ENCODE data around the gene MCM5.
"Not testable (repeated sequence)": the region's sequence is repeated elsewhere in the genome, so short reads cannot be mapped to it uniquely, and the experiment has no call there.

MCM5 gene

DNA sequence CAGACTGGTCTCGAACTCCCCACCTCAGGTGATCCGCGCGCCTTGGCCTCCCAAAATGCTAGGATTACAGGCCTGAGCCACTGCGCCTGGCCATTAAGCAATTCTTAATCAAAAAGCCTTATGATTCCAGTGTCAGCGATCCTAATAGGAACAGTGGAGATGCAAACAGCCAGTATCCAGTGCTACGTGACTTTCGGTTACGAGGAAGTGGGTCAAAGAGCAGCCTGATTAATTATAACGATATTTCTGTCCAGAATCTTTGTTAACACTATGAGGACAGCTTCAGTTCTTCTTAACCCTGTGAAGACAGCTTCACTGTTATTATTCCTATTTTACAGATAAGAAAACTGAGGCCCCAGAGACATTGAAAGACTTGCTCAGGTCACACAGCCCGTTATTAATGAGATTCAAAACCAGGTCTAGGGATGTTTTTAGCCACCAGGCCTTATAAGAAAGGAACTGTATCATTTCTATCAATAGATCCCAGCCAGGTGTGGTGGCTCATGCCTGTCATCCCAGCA is 36.3 kb upstream of the MCM5 start:
- DNase-seq, result no peak
- no peak overlapping the region for H3K27ac ChIP-seq (ENCODE audit: insufficient read depth, low read length, poor library complexity, severe bottlenecking)

DNA sequence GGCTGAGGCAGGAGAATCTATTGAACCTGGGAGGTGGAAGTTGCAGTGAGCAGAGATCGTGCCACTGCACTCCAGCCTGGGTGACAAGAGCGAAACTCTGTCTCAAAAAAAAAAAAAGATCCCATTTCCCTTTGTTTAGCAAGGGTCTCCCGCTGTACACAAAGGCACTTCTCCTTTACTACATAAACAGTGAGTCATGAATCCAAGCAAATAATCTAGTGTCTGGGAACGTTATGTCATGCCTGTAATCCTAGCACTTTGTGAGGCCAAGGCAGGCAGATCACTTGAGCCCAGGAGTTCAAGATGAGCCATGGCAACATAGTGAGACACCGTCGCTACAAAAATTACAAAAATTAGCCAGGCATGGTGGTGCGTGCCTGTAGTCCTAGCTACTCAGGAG is 35.7 kb upstream of the MCM5 start:
- H3K27ac ChIP-seq (ENCODE audit: insufficient read depth, low read length, poor library complexity, severe bottlenecking); DNase-seq; H3K9me3 ChIP-seq (ENCODE audit: control insufficient read depth, low read length); H3K4me1 ChIP-seq (ENCODE audit: control insufficient read depth, insufficient read depth, low read length, poor library complexity, severe bottlenecking); H3K27me3 ChIP-seq (replicated peaks; ENCODE audit: control insufficient read depth, insufficient read depth, low read length, poor library complexity, severe bottlenecking); H3K4me3 ChIP-seq (ENCODE audit: insufficient read depth, low read depth, low read length, poor library complexity, severe bottlenecking); H3K36me3 ChIP-seq (ENCODE audit: control insufficient read depth, insufficient read depth, low read length): not testable (repeated sequence)

More for the DNA sequence above, 36.3 kb upstream of the MCM5 start:
- H3K4me3 ChIP-seq (ENCODE audit: insufficient read depth, low read depth, low read length, poor library complexity, severe bottlenecking), result no peak overlapping the region
- no peaks in the 10 kb centered on the region for H3K9me3 ChIP-seq (ENCODE audit: control insufficient read depth, low read length)
- H3K27me3 ChIP-seq (replicated peaks; ENCODE audit: control insufficient read depth, insufficient read depth, low read length, poor library complexity, severe bottlenecking), result no peaks in the 10 kb centered on the region
- no peaks in the 10 kb centered on the region for H3K4me1 ChIP-seq (ENCODE audit: control insufficient read depth, insufficient read depth, low read length, poor library complexity, severe bottlenecking)
- no peaks in the 10 kb centered on the region for H3K36me3 ChIP-seq (ENCODE audit: control insufficient read depth, insufficient read depth, low read length)

DNA sequence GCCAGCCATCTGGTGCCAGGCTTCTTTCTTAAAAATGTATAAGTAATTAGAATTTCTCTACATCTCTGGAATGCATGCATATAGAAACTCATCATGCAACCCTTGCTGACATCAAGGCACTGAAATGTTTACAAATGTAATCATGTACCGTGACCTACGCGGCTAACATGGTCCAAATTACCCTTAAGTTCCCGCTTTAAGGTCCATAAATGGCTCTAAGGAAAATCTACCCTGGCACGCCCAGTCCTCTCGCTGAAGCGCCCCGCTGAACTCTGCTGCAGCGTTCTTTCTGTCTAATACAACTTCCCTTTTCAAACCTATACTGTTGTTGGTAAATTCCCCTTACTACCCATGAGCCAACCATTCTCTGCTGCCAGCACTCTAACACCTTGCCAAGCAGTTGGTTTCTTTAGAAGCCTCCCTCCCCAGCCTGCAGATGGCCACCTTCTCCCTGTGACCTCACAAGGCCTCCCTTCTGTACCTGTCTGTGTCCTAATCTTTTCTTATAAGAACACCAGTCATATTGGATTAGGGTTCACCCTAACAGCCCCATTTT is 32.5 kb upstream of the MCM5 start:
- no peak overlapping the region for H3K27ac ChIP-seq (ENCODE audit: insufficient read depth, low read length, poor library complexity, severe bottlenecking)
- no peaks in the 10 kb centered on the region for H3K36me3 ChIP-seq (ENCODE audit: control insufficient read depth, insufficient read depth, low read length)
- no peak overlapping the region for H3K4me3 ChIP-seq (ENCODE audit: insufficient read depth, low read depth, low read length, poor library complexity, severe bottlenecking)
- no peaks in the 10 kb centered on the region for H3K9me3 ChIP-seq (ENCODE audit: control insufficient read depth, low read length)
- no peaks in the 10 kb centered on the region for H3K27me3 ChIP-seq (replicated peaks; ENCODE audit: control insufficient read depth, insufficient read depth, low read length, poor library complexity, severe bottlenecking)
- peaks cover 3% of the 10 kb centered on the region for H3K4me1 ChIP-seq (ENCODE audit: control insufficient read depth, insufficient read depth, low read length, poor library complexity, severe bottlenecking)
- no peak for DNase-seq

DNA sequence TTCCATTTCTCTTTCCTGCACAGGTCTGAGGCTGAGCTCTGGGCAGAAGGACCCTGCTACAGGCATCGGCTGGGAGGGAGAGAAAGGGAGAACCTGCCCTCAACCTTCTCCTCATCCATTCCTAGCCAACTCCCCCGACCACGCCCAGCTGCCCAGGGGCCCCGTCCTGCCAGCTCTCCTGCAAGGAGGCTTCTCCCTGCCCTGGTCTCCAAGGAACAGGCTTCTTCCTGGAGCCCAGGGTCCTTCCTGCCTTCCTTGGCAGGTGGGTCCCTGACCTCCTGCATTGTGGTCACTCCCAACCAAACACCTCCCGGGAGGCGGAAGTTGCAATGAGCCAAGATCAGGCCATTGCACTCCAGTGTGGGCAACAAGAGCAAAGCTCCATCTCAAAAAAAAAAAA is 31.6 kb upstream of the MCM5 start:
- no peak overlapping the region for H3K27ac ChIP-seq (ENCODE audit: insufficient read depth, low read length, poor library complexity, severe bottlenecking)
- DNase-seq, result no peak
- H3K4me1 ChIP-seq (ENCODE audit: control insufficient read depth, insufficient read depth, low read length, poor library complexity, severe bottlenecking), result peaks cover 3% of the 10 kb centered on the region

DNA sequence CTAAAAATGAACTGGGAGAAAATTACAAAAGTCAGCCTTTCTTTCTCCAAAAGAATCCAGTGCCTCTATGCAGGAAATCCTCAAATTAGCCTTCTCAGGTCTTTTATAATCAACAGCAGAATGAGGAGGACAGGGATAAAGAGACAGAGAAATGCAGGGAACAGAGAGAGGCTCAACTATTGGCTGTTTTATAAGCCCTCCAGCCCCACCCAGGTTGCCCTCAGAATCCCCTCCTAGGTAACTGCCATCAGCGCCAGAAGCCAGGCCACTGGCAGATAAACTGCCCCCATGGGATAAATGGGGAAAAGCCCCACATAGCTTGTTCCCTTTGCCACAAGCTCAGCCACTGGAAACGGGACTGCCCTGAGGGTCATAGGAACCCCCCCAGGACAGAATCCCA is 29.9 kb upstream of the MCM5 start:
- Histone ChIP-seq H3K36me3 (ENCODE audit: control insufficient read depth, insufficient read depth, low read length) (no peaks in the 10 kb centered on the region), H3K27me3 (replicated peaks; ENCODE audit: control insufficient read depth, insufficient read depth, low read length, poor library complexity, severe bottlenecking) (no peaks in the 10 kb centered on the region), H3K9me3 (ENCODE audit: control insufficient read depth, low read length) (no peaks in the 10 kb centered on the region), H3K4me1 (ENCODE audit: control insufficient read depth, insufficient read depth, low read length, poor library complexity, severe bottlenecking) (peaks cover 3% of the 10 kb centered on the region), H3K4me3 (ENCODE audit: insufficient read depth, low read depth, low read length, poor library complexity, severe bottlenecking) (no peak overlapping the region), H3K27ac (ENCODE audit: insufficient read depth, low read length, poor library complexity, severe bottlenecking) (no peak overlapping the region)
- DNase-seq, result no peak

More for the DNA sequence above, 31.6 kb upstream of the MCM5 start:
- H3K27me3 ChIP-seq (replicated peaks; ENCODE audit: control insufficient read depth, insufficient read depth, low read length, poor library complexity, severe bottlenecking), result no peaks in the 10 kb centered on the region
- H3K4me3 ChIP-seq (ENCODE audit: insufficient read depth, low read depth, low read length, poor library complexity, severe bottlenecking), result no peak overlapping the region
- no peaks in the 10 kb centered on the region for H3K36me3 ChIP-seq (ENCODE audit: control insufficient read depth, insufficient read depth, low read length)
- H3K9me3 ChIP-seq (ENCODE audit: control insufficient read depth, low read length), result no peaks in the 10 kb centered on the region

DNA sequence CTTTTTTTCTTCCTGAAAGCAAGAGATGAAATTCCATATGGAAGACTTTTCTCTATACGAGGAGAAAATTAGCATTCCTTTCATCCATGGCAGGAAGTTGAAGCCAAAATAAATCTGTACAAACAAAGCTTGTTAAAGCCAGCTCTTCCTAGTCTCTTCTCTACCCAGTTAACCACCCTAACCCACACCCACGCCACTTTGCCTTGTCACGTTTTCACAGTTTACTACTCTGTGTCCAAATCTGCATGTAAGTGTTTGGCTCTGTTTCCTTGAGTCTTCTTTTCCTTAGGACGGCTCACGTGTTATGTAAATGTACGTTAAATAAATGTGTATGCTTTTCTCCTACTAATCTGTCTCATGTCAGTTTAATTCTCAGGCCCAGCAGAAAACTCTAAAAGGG is 26.2 kb upstream of the MCM5 start:
- no peaks in the 10 kb centered on the region for H3K27me3 ChIP-seq (replicated peaks; ENCODE audit: control insufficient read depth, insufficient read depth, low read length, poor library complexity, severe bottlenecking)
- no peak for DNase-seq
- H3K4me1 ChIP-seq (ENCODE audit: control insufficient read depth, insufficient read depth, low read length, poor library complexity, severe bottlenecking), result peaks cover 8% of the 10 kb centered on the region
- no peak overlapping the region for H3K4me3 ChIP-seq (ENCODE audit: insufficient read depth, low read depth, low read length, poor library complexity, severe bottlenecking)
- H3K9me3 ChIP-seq (ENCODE audit: control insufficient read depth, low read length), result no peaks in the 10 kb centered on the region
- no peaks in the 10 kb centered on the region for H3K36me3 ChIP-seq (ENCODE audit: control insufficient read depth, insufficient read depth, low read length)
- no peak overlapping the region for H3K27ac ChIP-seq (ENCODE audit: insufficient read depth, low read length, poor library complexity, severe bottlenecking)

DNA sequence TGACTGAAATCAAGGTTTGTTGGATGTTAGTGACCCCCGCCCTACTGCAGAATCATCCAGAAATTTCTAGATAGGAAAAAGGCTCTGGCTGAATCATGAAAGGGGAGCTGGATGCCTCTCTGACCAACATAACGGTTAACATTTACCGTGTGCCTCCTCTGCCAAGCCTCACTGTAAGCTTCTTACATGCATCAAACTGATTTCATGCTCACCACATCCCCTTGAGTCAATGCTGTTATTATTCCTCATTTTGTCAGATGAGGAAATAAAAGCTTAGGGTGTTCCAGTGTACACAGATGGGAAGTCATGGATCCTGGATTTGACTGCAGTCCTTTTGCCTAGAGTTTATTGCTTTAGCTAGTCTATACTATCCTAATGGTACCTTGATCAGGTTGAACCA is 24.9 kb upstream of the MCM5 start:
- H3K27ac ChIP-seq (ENCODE audit: insufficient read depth, low read length, poor library complexity, severe bottlenecking), result no peak overlapping the region

DNA sequence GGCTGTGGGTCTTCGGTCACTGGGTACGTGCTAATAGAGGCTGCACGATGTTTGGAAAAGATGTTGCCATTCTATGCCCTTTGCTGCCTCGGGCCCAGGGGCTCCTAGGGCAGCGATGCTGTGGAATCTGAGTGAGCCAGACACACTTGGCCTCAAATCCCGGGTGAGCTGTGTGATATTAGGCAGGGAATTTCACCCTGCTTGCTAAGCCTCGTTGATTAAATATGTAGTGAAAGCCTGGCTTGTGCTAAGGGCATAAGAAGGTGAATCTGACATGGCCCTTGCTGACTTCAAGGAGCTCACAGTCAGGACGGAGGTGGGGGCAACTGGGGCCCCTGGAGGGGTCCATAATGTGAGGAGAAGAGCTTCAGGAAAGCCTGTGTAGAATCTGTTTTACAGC is 24.4 kb upstream of the MCM5 start:
- H3K9me3 ChIP-seq (ENCODE audit: control insufficient read depth, low read length), result no peaks in the 10 kb centered on the region
- peaks cover 8% of the 10 kb centered on the region for H3K4me1 ChIP-seq (ENCODE audit: control insufficient read depth, insufficient read depth, low read length, poor library complexity, severe bottlenecking)
- no peaks in the 10 kb centered on the region for H3K36me3 ChIP-seq (ENCODE audit: control insufficient read depth, insufficient read depth, low read length)
- no peak for DNase-seq
- no peaks in the 10 kb centered on the region for H3K27me3 ChIP-seq (replicated peaks; ENCODE audit: control insufficient read depth, insufficient read depth, low read length, poor library complexity, severe bottlenecking)
- H3K27ac ChIP-seq (ENCODE audit: insufficient read depth, low read length, poor library complexity, severe bottlenecking), result no peak overlapping the region
- no peak overlapping the region for H3K4me3 ChIP-seq (ENCODE audit: insufficient read depth, low read depth, low read length, poor library complexity, severe bottlenecking)

More for the DNA sequence above, 24.9 kb upstream of the MCM5 start:
- no peaks in the 10 kb centered on the region for H3K9me3 ChIP-seq (ENCODE audit: control insufficient read depth, low read length)
- H3K27me3 ChIP-seq (replicated peaks; ENCODE audit: control insufficient read depth, insufficient read depth, low read length, poor library complexity, severe bottlenecking), result no peaks in the 10 kb centered on the region
- peaks cover 8% of the 10 kb centered on the region for H3K4me1 ChIP-seq (ENCODE audit: control insufficient read depth, insufficient read depth, low read length, poor library complexity, severe bottlenecking)
- H3K36me3 ChIP-seq (ENCODE audit: control insufficient read depth, insufficient read depth, low read length), result no peaks in the 10 kb centered on the region
- H3K4me3 ChIP-seq (ENCODE audit: insufficient read depth, low read depth, low read length, poor library complexity, severe bottlenecking), result no peak overlapping the region
- DNase-seq, result no peak

DNA sequence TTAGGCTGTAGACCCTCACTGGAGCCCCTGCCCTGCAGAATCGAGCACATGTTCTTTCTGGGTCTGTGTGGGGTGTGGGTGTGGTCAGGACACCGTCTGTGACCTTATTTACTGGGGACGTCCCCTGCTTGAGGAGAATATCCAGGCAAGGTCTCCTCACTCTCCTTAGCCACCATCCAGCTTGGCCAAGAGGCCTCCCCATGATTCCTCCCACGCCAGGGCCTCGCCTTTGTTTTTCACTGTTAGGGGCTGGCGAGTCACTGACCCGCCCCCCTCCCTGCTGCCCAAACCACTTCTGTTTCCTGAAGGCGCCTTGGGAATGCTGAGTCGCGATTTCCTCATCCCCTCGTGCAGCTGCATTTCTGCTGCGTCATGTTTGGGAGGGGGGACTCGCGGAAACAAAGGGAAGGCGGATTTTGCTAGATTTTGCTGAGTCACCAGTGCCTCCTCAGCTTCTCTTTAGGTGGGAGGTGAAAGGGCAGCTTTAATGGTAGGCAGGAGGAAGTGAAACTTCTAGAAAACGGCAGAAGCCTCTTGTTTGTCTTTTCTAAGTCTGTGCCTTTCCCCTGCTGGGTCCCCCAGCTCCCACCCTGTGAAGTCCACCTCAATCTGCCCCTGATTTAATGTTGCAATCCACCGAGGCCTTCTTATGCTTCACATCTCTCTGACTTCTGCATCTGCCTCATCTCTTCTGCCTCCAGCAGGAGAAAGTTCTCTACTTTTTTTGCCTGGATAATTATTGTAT is 23.0 kb upstream of the MCM5 start:
- Histone ChIP-seq H3K4me1 (ENCODE audit: control insufficient read depth, insufficient read depth, low read length, poor library complexity, severe bottlenecking) (peaks cover 14% of the 10 kb centered on the region), H3K9me3 (ENCODE audit: control insufficient read depth, low read length) (no peaks in the 10 kb centered on the region), H3K4me3 (ENCODE audit: insufficient read depth, low read depth, low read length, poor library complexity, severe bottlenecking) (no peak overlapping the region), H3K27me3 (replicated peaks; ENCODE audit: control insufficient read depth, insufficient read depth, low read length, poor library complexity, severe bottlenecking) (no peaks in the 10 kb centered on the region), H3K27ac (ENCODE audit: insufficient read depth, low read length, poor library complexity, severe bottlenecking) (no peak overlapping the region), H3K36me3 (ENCODE audit: control insufficient read depth, insufficient read depth, low read length) (no peaks in the 10 kb centered on the region)
- DNase-seq, result no peak

DNA sequence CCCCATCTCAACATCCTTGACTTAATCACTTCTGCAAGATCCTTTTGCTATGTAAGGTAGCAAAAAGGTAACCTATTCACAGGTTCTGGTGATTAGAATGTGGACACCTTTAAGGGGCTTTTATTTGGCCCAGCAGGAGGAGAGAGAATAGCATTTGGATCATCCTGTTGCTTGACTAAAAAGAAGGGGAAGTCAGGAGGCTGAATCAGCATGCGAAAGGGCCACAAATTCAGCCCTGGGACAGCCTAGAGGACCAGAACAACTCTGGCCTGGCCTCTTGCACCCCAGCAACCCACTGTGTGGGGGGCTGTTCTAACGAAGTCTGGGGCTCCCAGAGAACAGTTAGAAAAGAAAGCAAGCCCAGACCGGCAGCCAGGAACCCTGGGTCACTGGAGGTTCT is 22.2 kb upstream of the MCM5 start:
- Histone ChIP-seq H3K4me1 (ENCODE audit: control insufficient read depth, insufficient read depth, low read length, poor library complexity, severe bottlenecking) (peaks cover 12% of the 10 kb centered on the region), H3K27me3 (replicated peaks; ENCODE audit: control insufficient read depth, insufficient read depth, low read length, poor library complexity, severe bottlenecking) (no peaks in the 10 kb centered on the region), H3K4me3 (ENCODE audit: insufficient read depth, low read depth, low read length, poor library complexity, severe bottlenecking) (no peak overlapping the region), H3K36me3 (ENCODE audit: control insufficient read depth, insufficient read depth, low read length) (no peaks in the 10 kb centered on the region), H3K27ac (ENCODE audit: insufficient read depth, low read length, poor library complexity, severe bottlenecking) (no peak overlapping the region), H3K9me3 (ENCODE audit: control insufficient read depth, low read length) (no peaks in the 10 kb centered on the region)
- no peak for DNase-seq

Measured in effector memory CD4-positive, alpha-beta T cell (primary cell).